Esophagus squamous epithelium (tissue), 4 donors: ENCODE results near the gene IQGAP2.

Experiments used
- CTCF ChIP-seq, 6 experiments: fragments of 450-650 bp in 4 of 6; fragments of 200-600 bp in 2 of 6; sonication (generic) in 2 of 6; IDR thresholded peaks; one replicate each; pipeline ENCODE4 v1.5.1; 2016 to 2019; ENCODE audit warnings: antibody characterized with exemption in 6 of 6, mild to moderate bottlenecking in 4 of 6, moderate library complexity in 4 of 6
- POLR2A ChIP-seq, 4 donors: fragments of 450-650 bp; IDR thresholded peaks; one replicate each; pipeline ENCODE4 v1.6.1; 2017; ENCODE audit warnings: antibody characterized with exemption in 4 of 4, mild to moderate bottlenecking in 4 of 4, moderate library complexity in 3 of 4

GRCh38 chr5:76439929-76440328 is 36.8 kb downstream of the IQGAP2 start:
- no peak for TF ChIP-seq CTCF (IDR thresholded peaks at IDR 0.05)
- TF ChIP-seq POLR2A (IDR thresholded peaks at IDR 0.05): no peak
